Stimulated activated CD4-positive, alpha-beta T cell treated with anti-CD3 and anti-CD28 coated beads, TNF-alpha, amount 100 ng/mL, for 48 hours (primary cell): Measurements from ENCODE around the gene HCN2.

Experiments
- DNase-seq, 3 donors: peaks; one replicate each; pipeline ENCODE4 v3.0.0-alpha.2; 2020; ENCODE audit warnings: low read depth in 3 of 3

The HCN2 gene

DNA sequence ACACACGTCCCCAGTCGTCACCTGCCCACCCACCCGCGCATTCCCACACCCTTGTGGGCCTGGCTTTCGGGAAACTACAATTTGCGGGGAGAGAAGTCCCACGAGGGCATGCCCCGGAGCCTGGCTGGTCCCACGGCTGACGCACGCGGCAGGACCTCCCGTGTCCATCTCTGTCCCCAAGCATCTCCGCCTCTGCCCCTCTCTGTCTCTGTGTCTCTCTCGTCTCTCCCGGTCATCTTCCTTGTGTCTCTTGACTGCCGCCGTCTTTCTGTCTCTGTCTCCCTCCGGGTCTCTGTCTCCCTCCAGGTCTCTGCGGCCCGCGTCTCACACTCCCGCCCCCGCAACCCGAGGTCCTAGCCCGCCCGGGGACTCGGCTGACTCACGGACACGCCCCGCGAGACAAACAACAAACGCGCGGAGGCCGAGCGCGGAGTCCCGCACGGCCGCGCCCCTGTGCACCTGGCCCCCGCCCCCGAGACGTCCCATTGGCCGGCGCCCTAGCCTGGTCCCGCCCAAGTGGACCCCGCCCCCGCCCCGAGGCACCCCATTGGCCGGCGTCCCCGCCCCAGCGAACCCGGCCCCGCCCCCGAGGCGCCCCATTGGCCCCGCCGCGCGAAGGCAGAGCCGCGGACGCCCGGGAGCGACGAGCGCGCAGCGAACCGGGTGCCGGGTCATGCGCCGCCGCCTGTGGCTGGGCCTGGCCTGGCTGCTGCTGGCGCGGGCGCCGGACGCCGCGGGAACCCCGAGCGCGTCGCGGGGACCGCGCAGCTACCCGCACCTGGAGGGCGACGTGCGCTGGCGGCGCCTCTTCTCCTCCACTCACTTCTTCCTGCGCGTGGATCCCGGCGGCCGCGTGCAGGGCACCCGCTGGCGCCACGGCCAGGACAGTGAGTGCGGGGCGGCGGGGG, 49.8 kb downstream of the HCN2 start, which contains the start of gene FGF22:
Gene FGF22, plus strand, starts transcription at position 627 of the 908 bp plus-strand sequence. Its CDS starts 47 bp downstream, at position 674.
- DNase-seq: peak; percentile 89 to 98 (median 94)

DNA sequence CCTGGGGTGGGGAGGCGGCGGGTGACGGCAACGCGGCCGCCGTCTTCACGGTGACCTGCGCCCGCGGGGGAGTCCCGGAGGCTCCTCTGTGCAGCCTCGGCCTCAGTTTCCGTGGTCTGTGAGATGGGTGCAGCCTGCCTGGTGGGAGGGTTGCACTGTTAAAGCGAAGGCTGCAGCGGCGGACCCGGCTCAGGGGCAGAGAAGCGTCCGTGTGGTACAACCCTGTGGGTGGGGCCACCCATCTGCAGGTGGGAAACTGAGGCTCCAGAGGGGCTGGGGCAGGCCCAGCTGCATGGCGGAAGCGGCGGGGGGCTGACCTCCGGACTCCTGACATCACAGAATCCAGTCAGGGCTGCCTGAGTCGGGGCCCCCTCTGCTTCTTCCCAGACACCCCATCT, 50.5 kb downstream of the HCN2 start:
- DNase-seq: no peak

DNA sequence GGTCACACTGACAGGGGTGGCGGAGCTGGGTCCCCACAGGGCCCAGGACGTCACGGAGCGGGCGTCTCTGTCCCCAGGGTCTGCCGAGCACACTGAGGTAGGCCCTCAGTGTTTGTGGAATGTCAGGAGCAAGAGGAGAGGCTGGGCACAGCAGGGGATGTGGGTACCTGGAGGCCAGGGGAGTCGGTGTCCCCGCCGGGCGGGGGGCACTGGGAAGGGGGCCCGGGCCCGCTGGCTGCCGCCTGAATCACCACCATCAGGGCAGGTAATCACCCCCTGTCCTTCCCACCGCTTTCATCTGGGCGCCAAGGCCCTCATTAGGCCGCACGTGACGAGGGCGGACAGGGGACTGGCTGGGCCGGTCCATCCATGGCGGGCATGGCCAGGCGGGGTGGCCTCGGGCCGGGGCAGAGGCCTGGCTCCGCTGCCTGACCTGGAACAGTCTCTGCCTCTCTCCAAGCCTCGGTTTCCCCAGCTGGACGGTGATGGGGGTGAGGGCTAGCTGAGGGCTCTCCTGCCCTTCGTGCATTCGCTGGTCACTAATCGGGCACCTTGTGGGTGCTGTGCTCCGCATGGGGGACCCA, 51.0 kb downstream of the HCN2 start:
- no peak for DNase-seq

GRCh38 chr19:641702-642101, 52.0 kb downstream of the HCN2 start:
- no peak for DNase-seq

DNA sequence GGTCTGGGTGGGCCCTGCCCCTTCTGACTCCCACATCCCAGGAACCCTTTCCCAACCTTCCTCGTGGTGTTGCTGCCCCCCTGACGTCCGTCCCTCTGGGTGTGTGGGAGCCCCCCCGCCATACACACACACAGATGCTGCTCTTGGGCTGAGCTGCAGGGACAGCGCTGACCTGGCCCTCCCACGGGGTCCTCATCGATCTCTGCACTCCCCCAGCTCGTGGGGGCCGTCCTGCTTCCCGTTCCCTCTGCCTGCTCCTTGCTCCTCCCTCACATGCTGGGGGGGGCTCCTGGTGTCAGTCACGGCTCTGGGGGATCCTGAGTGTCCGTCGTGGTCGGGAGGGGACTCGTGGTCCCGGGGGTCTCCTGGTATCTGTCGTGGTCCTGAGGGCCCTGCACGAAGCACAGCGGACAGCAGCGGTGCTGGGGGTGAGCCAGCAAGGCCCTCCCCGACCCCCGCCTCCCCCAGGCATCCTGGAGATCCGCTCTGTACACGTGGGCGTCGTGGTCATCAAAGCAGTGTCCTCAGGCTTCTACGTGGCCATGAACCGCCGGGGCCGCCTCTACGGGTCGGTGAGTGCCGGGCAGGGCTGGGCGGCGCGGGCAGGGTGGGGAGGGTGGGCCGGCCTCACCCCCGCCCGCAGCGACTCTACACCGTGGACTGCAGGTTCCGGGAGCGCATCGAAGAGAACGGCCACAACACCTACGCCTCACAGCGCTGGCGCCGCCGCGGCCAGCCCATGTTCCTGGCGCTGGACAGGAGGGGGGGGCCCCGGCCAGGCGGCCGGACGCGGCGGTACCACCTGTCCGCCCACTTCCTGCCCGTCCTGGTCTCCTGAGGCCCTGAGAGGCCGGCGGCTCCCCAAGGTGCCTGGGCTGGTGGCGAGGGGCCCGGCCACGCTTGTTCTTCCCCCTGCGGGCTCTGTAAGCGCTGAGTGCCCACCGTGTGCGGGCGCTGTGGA, 53.4 kb downstream of the HCN2 start:
- DNase-seq: no peak

- DNase-seq: no peak
Observed at GRCh38 chr19:643736-644135, 54.1 kb downstream of the HCN2 start.

DNA sequence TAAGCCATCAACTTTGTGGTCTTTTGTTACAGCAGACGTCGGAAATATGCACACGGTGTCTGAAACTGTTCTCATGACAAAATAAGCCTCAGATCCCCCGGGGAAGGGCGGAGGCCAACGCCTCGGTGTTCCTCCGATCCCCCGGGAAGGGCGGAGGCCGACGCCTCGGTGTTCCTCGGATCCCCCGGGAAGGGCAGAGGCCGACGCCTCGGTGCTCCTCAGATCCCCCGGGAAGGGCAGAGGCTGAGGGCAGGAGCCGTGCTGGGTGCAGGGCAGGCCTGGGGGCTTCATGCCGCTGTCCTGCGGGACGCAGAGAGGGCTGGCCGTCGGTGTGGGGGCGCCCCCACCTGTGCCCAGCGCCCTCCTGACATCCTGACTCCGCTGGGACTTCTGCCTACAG, 54.7 kb downstream of the HCN2 start:
- no peak for DNase-seq

- DNase-seq: no peak
Observed at GRCh38 chr19:644789-645188, 55.1 kb downstream of the HCN2 start.

GRCh38 chr19:645912-646778, 56.5 kb downstream of the HCN2 start:
- DNase-seq: no peak

DNA sequence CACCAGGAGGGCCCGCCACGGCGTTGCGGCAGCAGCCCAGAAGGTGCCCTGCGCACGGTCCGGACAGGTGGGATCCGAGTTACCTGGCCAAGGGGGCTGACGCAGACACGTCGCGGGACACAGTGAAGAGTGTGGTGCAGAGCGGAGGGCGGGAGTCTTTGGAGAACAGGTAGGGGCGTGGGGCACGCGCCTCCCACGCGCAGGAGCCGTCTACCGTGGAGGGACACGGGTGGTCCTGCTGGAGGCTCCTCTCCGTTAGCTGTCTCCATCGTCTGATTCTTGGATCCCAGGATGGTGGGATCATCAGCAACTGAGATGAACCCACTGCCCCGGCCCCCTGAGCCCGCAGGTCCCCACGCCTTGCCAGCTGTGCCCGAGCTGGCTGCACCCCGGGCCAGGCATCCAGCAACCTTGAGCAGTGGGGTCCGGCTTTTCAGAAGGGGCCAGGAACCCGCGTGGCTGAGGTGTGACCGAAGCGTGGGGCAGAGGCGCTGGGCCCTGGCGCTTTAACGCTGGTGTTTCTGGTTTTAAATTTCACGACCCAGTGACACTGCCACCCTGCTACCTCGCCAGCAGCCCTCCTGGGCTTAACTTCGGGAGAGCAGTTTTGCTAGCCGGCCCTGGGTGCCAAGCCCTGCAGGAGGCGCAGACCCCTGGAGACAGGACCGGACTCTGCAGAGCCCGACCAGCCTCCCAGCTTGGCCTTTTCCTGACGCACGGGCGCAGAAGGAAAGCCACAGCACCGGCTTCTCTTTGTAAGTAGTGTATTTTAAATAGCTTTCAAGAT, 57.3 kb downstream of the HCN2 start:
- no peak for DNase-seq

- no peak for DNase-seq
Observed at GRCh38 chr19:647566-648284, 58.0 kb downstream of the HCN2 start.

GRCh38 chr19:648305-648704, 58.6 kb downstream of the HCN2 start:
- DNase-seq: no peak

DNA sequence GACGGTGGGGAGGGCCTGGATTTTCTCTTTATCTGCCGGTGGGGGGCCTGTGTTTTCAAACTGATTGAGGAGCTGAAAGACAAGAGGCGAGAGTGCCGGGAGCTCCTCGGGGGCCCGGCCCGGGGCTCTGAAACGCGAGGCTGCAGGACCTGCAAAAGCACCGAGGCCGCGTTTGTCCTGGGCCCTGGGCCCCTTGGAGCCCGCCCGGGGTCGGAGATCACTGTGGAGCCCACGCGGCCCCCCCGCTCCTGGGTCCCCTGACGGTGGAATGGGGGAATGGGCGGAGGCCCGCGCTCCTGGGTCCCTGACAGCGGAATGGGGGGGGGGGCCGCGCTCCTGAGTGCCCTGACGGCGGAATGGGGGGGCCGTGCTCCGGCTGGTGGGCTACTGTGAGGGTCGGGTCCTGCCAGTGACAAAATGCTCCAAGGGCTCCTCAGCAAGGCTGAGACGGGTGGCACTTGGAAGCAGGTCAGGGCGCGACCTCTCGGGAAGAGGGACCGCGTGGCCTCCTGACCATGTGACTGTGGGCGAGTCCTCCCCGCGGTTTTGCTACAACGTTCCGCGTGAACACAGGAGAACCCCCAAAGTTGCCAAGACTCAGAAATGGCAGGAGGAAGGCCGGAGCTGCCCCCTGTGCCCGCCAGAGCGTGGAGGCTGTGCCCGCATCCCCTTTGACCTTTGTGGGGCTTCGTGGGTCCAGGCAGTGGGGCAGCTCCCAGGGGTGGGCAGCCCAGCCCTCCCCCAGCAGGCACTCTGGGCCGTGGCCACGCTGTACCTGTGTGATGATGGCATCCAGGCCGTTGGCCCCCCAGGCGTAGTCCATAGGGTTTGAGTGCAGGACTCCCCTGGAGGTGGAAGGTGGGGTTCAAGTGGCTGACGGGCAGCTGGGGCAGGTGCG, 59.5 kb downstream of the HCN2 start:
- DNase-seq: no peak

GRCh38 chr19:650121-650520, 60.4 kb downstream of the HCN2 start:
- no peak for DNase-seq

GRCh38 chr19:651114-651818, 61.6 kb downstream of the HCN2 start:
- DNase-seq: no peak

- DNase-seq: no peak
Observed at GRCh38 chr19:651991-652390, 62.3 kb downstream of the HCN2 start.

DNA sequence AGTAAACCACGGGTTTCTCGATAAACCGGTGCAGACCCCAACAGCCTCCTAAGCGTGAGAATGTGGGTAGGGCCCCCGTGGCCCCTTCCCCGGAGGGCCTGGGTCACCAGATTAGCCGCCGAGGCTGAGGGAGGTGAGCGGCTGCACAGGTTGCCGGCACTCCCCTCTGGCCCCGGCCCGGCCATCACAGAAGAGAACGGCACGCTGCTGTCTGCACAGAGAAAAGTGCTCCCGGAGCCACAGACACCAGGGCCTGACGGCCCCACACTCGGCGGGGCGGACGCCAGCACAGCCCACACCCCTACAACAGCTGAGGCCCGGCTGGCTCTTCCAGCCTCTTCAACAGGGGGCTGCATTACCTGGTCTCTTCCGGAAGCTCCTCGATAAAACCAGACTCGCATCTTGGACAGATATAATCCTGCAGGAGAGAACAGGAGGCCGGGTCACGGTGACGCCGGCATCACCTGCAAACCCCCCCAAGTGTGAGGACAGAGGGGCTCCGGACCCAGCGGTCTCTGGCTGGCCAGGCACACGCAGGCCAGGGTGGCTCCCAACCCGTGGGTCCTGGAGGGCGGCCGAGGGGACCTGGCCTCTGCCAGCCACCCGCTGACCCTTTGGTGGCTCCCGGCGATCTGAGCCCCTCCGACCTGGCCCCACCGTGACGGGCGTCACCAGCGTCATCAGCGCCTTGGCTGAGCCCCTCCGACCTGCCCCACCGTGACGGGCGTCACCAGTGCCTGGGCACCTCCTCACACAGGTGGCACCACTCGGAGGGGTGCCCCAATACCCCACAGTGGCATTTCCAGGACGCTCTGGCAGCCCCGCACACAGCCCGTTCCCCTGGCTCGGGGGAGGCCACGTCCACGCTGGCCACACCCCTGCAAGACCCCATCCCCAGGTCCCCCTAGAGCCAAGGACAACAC, 63.0 kb downstream of the HCN2 start:
- DNase-seq: no peak
